Left lung (tissue), 10 donors: ENCODE measurements around the gene RGSL1. TPM values are rescaled to one million over a fixed set of nuclear protein-coding genes. Genes with fewer than 3 reads are reported as not detected.
"Not testable (repeated sequence)": the region's sequence is repeated elsewhere in the genome, so short reads cannot be mapped to it uniquely, and the experiment has no call there.

Experiments used
- ATAC-seq: fragments of 200-7000 bp; cut with Tn5 transposase; one replicate; pipeline ENCODE4 v1.9.1; 2020; ENCODE audit warnings: moderate library complexity
- DNase-seq, 4 donors: peaks; one replicate each; pipeline ENCODE4 v3.0.0-alpha.2; 2013 to 2020
- H3K27ac ChIP-seq, 2 donors: fragments of 200-600 bp; sonication (generic) in 1 of 2; one replicate each; pipeline versions ENCODE4 v1.5.0 to v1.8.0; 2020 to 2021
- H3K27me3 ChIP-seq, 2 donors: fragments of 200-600 bp; sonication (generic) in 1 of 2; one replicate each; pipeline versions ENCODE4 v1.5.0 to v1.8.0; 2020 to 2021
- H3K36me3 ChIP-seq, 2 donors: fragments of 200-600 bp; sonication (generic) in 1 of 2; one replicate each; pipeline versions ENCODE4 v1.5.0 to v1.8.0; 2020 to 2021
- H3K4me1 ChIP-seq, 2 donors: fragments of 200-600 bp; one replicate each; pipeline ENCODE4 v1.8.0; 2021
- H3K4me3 ChIP-seq, 2 donors: fragments of 200-600 bp; sonication (generic) in 1 of 2; one replicate each; pipeline versions ENCODE4 v1.5.0 to v1.8.0; 2020 to 2021; ENCODE audit warnings: mild to moderate bottlenecking in 1 of 2
- H3K9me3 ChIP-seq, 2 donors: fragments of 200-600 bp; sonication (generic) in 1 of 2; one replicate each; pipeline versions ENCODE4 v1.5.0 to v1.8.0; 2020 to 2021
- CTCF ChIP-seq, 2 donors: fragments of 200-600 bp; sonication (generic) in 1 of 2; IDR thresholded peaks; one replicate each; pipeline versions ENCODE4 v1.5.0 to v1.8.0; 2021; ENCODE audit warnings: antibody characterized with exemption in 2 of 2
- intact Hi-C, 2 donors: fragments of 100-400 bp; cut with DNase I; formaldehyde crosslinking; loops; one replicate each; pipeline versions ENCODE4 v1.11.2 to v1.14.2; 2022
- polyA plus RNA-seq, 6 donors: library from polyadenylated mRNA; unstranded; fragments of 120-200 nt; gene quantifications; one replicate each; pipeline ENCODE4 v1.2.1, GENCODE V29; 2013; ENCODE audit not compliant: insufficient read length in 6 of 6
- total RNA-seq, 2 donors: library from RNA; stranded (reverse); fragmentation: NEBNext Ultra II Directional; extraction: Animal tissue kit (Norgen Biotek cat#: 25700); gene quantifications; one replicate each; pipeline ENCODE4 v1.2.1, GENCODE V29; 2021
- donor health status: DM: no; HTN: yes; CAD: no.
- donor health status: DM: no; HTN: no; CAD: no.

Gene RGSL1
- total and polyA plus RNA-seq, 8 donors: 0.39 TPM; not detected in 7

GRCh38 chr1:182525342-182525741 is 75.4 kb downstream of the RGSL1 start:
- no peaks in the 10 kb centered on the region for H3K27me3 ChIP-seq
- no peak for TF ChIP-seq CTCF (IDR thresholded peaks at IDR 0.05)
- no peaks in the 10 kb centered on the region for H3K36me3 ChIP-seq
- ATAC-seq: no peak
- H3K27ac ChIP-seq: no peak overlapping the region
- peaks cover 0 to 39% of the 10 kb centered on the region in 2 donors for H3K9me3 ChIP-seq
- intact Hi-C loops: no loop called here
- H3K4me1 ChIP-seq: no peaks in the 10 kb centered on the region
- H3K4me3 ChIP-seq: no peak overlapping the region
- no peak for DNase-seq

- no peak for TF ChIP-seq CTCF (IDR thresholded peaks at IDR 0.05)
- Histone ChIP-seq H3K4me1 (no peaks in the 10 kb centered on the region), H3K9me3 (peaks cover 0 to 39% of the 10 kb centered on the region in 2 donors), H3K4me3 (no peak overlapping the region), H3K27me3 (no peaks in the 10 kb centered on the region), H3K27ac (no peak overlapping the region), H3K36me3 (no peaks in the 10 kb centered on the region)
- ATAC-seq: no peak
- no peak for DNase-seq
- intact Hi-C loops: no loop called here
These were observed 77.7 kb downstream of the RGSL1 start for GRCh38 chr1:182527680-182528079.

- DNase-seq, ATAC-seq, H3K4me3 ChIP-seq, H3K27me3 ChIP-seq, H3K27ac ChIP-seq, H3K4me1 ChIP-seq, H3K36me3 ChIP-seq, intact Hi-C loops: not testable (repeated sequence)
- peaks cover 0 to 39% of the 10 kb centered on the region in 2 donors for H3K9me3 ChIP-seq
These were observed 78.3 kb downstream of the RGSL1 start for GRCh38 chr1:182528206-182528605.

GRCh38 chr1:182533896-182534295 is 84.0 kb downstream of the RGSL1 start:
- Histone ChIP-seq H3K36me3 (no peaks in the 10 kb centered on the region), H3K4me1 (no peaks in the 10 kb centered on the region), H3K27ac (no peak overlapping the region), H3K27me3 (no peaks in the 10 kb centered on the region), H3K4me3 (no peak overlapping the region), H3K9me3 (peaks cover 0 to 2% of the 10 kb centered on the region in 2 donors)
- intact Hi-C loops: no loop called here
- DNase-seq (no peak), ATAC-seq (no peak)
- no peak for TF ChIP-seq CTCF (IDR thresholded peaks at IDR 0.05)

- Histone ChIP-seq H3K36me3 (no peaks in the 10 kb centered on the region), H3K27ac (no peak overlapping the region), H3K27me3 (no peaks in the 10 kb centered on the region), H3K9me3 (peaks cover 0 to 6% of the 10 kb centered on the region in 2 donors), H3K4me3 (no peak overlapping the region), H3K4me1 (no peaks in the 10 kb centered on the region)
- ATAC-seq (no peak), DNase-seq (no peak)
- intact Hi-C loops: no loop called here
- no peak for TF ChIP-seq CTCF (IDR thresholded peaks at IDR 0.05)
These were observed 99.4 kb downstream of the RGSL1 start for GRCh38 chr1:182549346-182549745.

- H3K4me1 ChIP-seq: no peaks in the 10 kb centered on the region
- no peak overlapping the region for H3K27ac ChIP-seq
- intact Hi-C loops: no loop called here
- no peak for ATAC-seq
- no peak for DNase-seq
- no peak for TF ChIP-seq CTCF (IDR thresholded peaks at IDR 0.05)
- H3K4me3 ChIP-seq: no peak overlapping the region
- no peaks in the 10 kb centered on the region for H3K36me3 ChIP-seq
- peaks cover 0 to 6% of the 10 kb centered on the region in 2 donors for H3K9me3 ChIP-seq
- H3K27me3 ChIP-seq: no peaks in the 10 kb centered on the region
These were observed 99.9 kb downstream of the RGSL1 start for GRCh38 chr1:182549811-182550210.
